GM23338 (cell line): ENCODE results near the gene ZACN. TPM values are rescaled to one million over a fixed set of nuclear protein-coding genes. Genes with fewer than 3 reads are reported as not detected.

Experiments
- ATAC-seq: fragments of 200-7000 bp; cut with Tn5 transposase; 3 replicates; pipeline ENCODE4 v1.9.1; 2020
- DNase-seq: peaks from one replicate; pipeline ENCODE4 v3.0.0-alpha.2; 2015; ENCODE audit warnings: low spot score
- H2AFZ ChIP-seq: fragments of 200-600 bp; sonication (generic); 2 replicates; pipeline ENCODE4 v1.8.0; 2016; ENCODE audit warnings: antibody characterized with exemption, mild to moderate bottlenecking, moderate library complexity
- H3F3A ChIP-seq: fragments of 200-600 bp; sonication (generic); replicated peaks from 2 replicates; pipeline ENCODE4 v1.8.0; 2017; ENCODE audit warnings: antibody characterized with exemption, mixed run types, low read depth
- H3K27ac ChIP-seq: fragments of 200-600 bp; sonication (generic); 2 replicates; pipeline ENCODE4 v1.6.1; 2016; ENCODE audit warnings: low read depth
- H3K27me3 ChIP-seq: fragments of 200-600 bp; sonication (generic); 2 replicates; pipeline ENCODE4 v1.8.0; 2016; ENCODE audit warnings: mild to moderate bottlenecking, mixed run types, moderate library complexity; ENCODE audit not compliant: insufficient read depth
- H3K36me3 ChIP-seq: fragments of 200-600 bp; sonication (generic); 2 replicates; pipeline ENCODE4 v1.8.0; 2016; ENCODE audit warnings: mild to moderate bottlenecking; ENCODE audit not compliant: insufficient read depth
- H3K4me1 ChIP-seq: fragments of 200-600 bp; sonication (generic); 2 replicates; pipeline ENCODE4 v1.8.0; 2016; ENCODE audit warnings: mild to moderate bottlenecking, moderate library complexity; ENCODE audit not compliant: insufficient read depth
- H3K4me2 ChIP-seq: fragments of 200-600 bp; sonication (generic); 2 replicates; pipeline ENCODE4 v1.7.1; 2017; ENCODE audit warnings: mixed run types
- H3K4me3 ChIP-seq: fragments of 200-600 bp; sonication (generic); 2 replicates; pipeline ENCODE4 v1.6.1; 2016; ENCODE audit warnings: mixed run types
- H3K79me2 ChIP-seq: fragments of 200-600 bp; sonication (generic); replicated peaks from 2 replicates; pipeline ENCODE4 v1.8.0; 2017; ENCODE audit warnings: mild to moderate bottlenecking; ENCODE audit not compliant: insufficient read depth
- H3K9me2 ChIP-seq: fragments of 200-600 bp; sonication (generic); 2 replicates; pipeline ENCODE4 v1.8.0; 2017; ENCODE audit not compliant: insufficient read depth
- H4K20me1 ChIP-seq: fragments of 200-600 bp; sonication (generic); replicated peaks from 2 replicates; pipeline ENCODE4 v1.8.0; 2017; ENCODE audit warnings: mild to moderate bottlenecking; ENCODE audit not compliant: insufficient read depth
- H3K27ac Mint-ChIP-seq: 2 replicates; pipeline ENCODE4 v1.8.0; 2020; ENCODE audit warnings: inconsistent platforms, mild to moderate bottlenecking, moderate library complexity, mixed read lengths
- H3K27me3 Mint-ChIP-seq: 3 replicates; pipeline ENCODE4 v1.8.0; 2022; ENCODE audit warnings: low read depth, mild to moderate bottlenecking, moderate library complexity, mixed read lengths, inconsistent platforms; ENCODE audit not compliant: insufficient read depth, poor library complexity
- H3K36me3 Mint-ChIP-seq: 3 replicates; pipeline ENCODE4 v1.8.0; 2021; ENCODE audit warnings: low read depth, mild to moderate bottlenecking, inconsistent platforms, moderate library complexity, mixed read lengths
- H3K4me1 Mint-ChIP-seq: 3 replicates; pipeline ENCODE4 v1.8.0; 2020; ENCODE audit warnings: mild to moderate bottlenecking, inconsistent platforms, mixed read lengths
- H3K4me3 Mint-ChIP-seq: 3 replicates; pipeline ENCODE4 v1.8.0; 2021; ENCODE audit warnings: moderate library complexity, mild to moderate bottlenecking, inconsistent platforms, mixed read lengths
- H3K9me3 Mint-ChIP-seq: 3 replicates; pipeline ENCODE4 v1.8.0; 2020; ENCODE audit warnings: moderate library complexity, mild to moderate bottlenecking, inconsistent platforms, mixed read lengths
- CREB1 ChIP-seq: fragments of 250-450 bp; sonication (Bioruptor Pico); IDR thresholded peaks from 2 replicates; pipeline ENCODE4 v1.5.0; 2020; ENCODE audit warnings: low read depth, mild to moderate bottlenecking, moderate library complexity
- EZH2 ChIP-seq: fragments of 200-600 bp; sonication (generic); IDR thresholded peaks from one replicate; pipeline ENCODE4 v1.8.0; 2017; ENCODE audit warnings: antibody characterized with exemption, mild to moderate bottlenecking, low read depth; ENCODE audit not compliant: unreplicated experiment
- EZH2phosphoT487 ChIP-seq: fragments of 200-600 bp; sonication (generic); IDR thresholded peaks from one replicate; pipeline ENCODE4 v1.8.1; 2018; ENCODE audit warnings: antibody characterized with exemption; ENCODE audit not compliant: unreplicated experiment
- JUNB ChIP-seq: IDR thresholded peaks from one replicate; pipeline ENCODE4 v1.6.1; 2016; ENCODE audit warnings: antibody characterized with exemption; ENCODE audit not compliant: unreplicated experiment
- NANOG ChIP-seq: IDR thresholded peaks from 2 replicates; pipeline ENCODE4 v1.6.1; 2016; ENCODE audit warnings: antibody characterized with exemption, borderline replicate concordance
- POLR2AphosphoS5 ChIP-seq: IDR thresholded peaks from 2 replicates; pipeline ENCODE4 v1.6.1; 2016; ENCODE audit warnings: antibody characterized with exemption, low read depth
- STAT1 ChIP-seq: IDR thresholded peaks from one replicate; pipeline ENCODE4 v1.6.1; 2016; ENCODE audit warnings: antibody characterized with exemption; ENCODE audit not compliant: unreplicated experiment
- ZNF114 ChIP-seq: fragments of 250-450 bp; sonication (Bioruptor Pico); IDR thresholded peaks from 2 replicates; pipeline ENCODE4 v1.5.0; 2020; ENCODE audit warnings: mild to moderate bottlenecking, moderate library complexity
- ZNF331 ChIP-seq: fragments of 250-450 bp; sonication (Bioruptor Pico); IDR thresholded peaks from 2 replicates; pipeline ENCODE4 v1.5.0; 2020; ENCODE audit warnings: low read depth, mild to moderate bottlenecking, moderate library complexity
- polyA plus RNA-seq: library from polyadenylated mRNA; unstranded; fragments of >200 nt; fragmentation: Nextera tagmentation; extraction: Ambion mirVana; gene quantifications from 2 replicates; pipeline ENCODE4 v1.2.1, GENCODE V29; 2016
- total RNA-seq: library from RNA; depleted of rRNA; stranded (reverse); fragments of >200 nt; shearing (Covaris generic); gene quantifications from 2 replicates; pipeline ENCODE4 v1.2.3, GENCODE V29; 2014
- TF ChIP-seq, protein P1 (sequence below): IDR thresholded peaks from one replicate; pipeline ENCODE4 v1.6.1; 2018; ENCODE audit warnings: antibody characterized with exemption; ENCODE audit not compliant: unreplicated experiment
- TF ChIP-seq, protein P2 (sequence below): IDR thresholded peaks from 2 replicates; pipeline ENCODE4 v1.6.1; 2016; ENCODE audit warnings: antibody characterized with exemption
- TF ChIP-seq, protein P3 (sequence below), 2 experiments: fragments of 200-600 bp in 1 of 2; sonication (generic) in 1 of 2; conservative IDR thresholded peaks; 2 replicates each; pipeline versions ENCODE4 v1.5.1 to v1.6.1; 2016 to 2017; ENCODE audit warnings: antibody characterized with exemption in 2 of 2, low read depth in 2 of 2, mild to moderate bottlenecking in 2 of 2, moderate library complexity in 1 of 2

Gene ZACN
- total and polyA plus RNA-seq, 2 experiments from 2014 or later, result 0.47 TPM; not detected in 1

DNA sequence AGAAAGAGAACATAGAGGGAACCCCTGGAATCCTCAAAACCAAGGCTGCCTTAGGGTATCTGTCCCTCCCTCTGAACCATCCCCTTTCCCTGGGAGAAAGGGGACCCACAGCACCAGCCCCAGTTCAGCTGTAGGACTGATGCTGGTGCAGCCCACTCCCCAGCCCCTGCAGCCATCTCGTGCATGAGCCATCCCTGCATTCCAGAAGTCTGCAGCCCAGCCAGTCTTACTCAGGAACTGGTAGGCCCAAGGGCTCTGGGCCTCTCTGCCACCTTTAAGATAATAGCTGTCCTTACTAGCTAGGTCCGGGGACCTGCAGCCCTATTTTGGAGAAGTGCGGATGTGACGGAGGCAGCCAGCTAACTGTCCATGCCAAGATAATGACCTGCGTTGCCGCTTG, 45.8 kb upstream of the ZACN start:
- Histone ChIP-seq H3F3A (peaks cover 15% of the 10 kb centered on the region), H3K79me2 (no peaks in the 10 kb centered on the region), H3K9me2 (no peaks in the 10 kb centered on the region), H3K27me3 (no peaks in the 10 kb centered on the region), H2AFZ (no peak overlapping the region), H3K4me1 (peaks cover 22% of the 10 kb centered on the region), H3K4me3 (no peak overlapping the region), H3K4me2 (no peak overlapping the region), H3K27ac (no peak overlapping the region), H3K36me3 (no peaks in the 10 kb centered on the region), H4K20me1 (no peaks in the 10 kb centered on the region; the same call in 1 of the 2 replicates)
- H3K9me3 Mint-ChIP-seq, result no peaks in the 10 kb centered on the region
- no peak for DNase-seq
- no peak overlapping the region for H3K4me3 Mint-ChIP-seq
- ATAC-seq, result no peak
- H3K36me3 Mint-ChIP-seq, result peaks cover 1% of the 10 kb centered on the region; the same call in 2 of the 3 replicates
- no peak overlapping the region for H3K27ac Mint-ChIP-seq
- TF ChIP-seq CREB1 (no peak), EZH2phosphoT487 (no peak), POLR2AphosphoS5 (no peak), STAT1 (no peak), JUNB (no peak), ZNF114 (no peak), EZH2 (no peak), NANOG (no peak), ZNF331 (CRISPR knock-in tag) (no peak)
- TF ChIP-seq, protein P1, sequence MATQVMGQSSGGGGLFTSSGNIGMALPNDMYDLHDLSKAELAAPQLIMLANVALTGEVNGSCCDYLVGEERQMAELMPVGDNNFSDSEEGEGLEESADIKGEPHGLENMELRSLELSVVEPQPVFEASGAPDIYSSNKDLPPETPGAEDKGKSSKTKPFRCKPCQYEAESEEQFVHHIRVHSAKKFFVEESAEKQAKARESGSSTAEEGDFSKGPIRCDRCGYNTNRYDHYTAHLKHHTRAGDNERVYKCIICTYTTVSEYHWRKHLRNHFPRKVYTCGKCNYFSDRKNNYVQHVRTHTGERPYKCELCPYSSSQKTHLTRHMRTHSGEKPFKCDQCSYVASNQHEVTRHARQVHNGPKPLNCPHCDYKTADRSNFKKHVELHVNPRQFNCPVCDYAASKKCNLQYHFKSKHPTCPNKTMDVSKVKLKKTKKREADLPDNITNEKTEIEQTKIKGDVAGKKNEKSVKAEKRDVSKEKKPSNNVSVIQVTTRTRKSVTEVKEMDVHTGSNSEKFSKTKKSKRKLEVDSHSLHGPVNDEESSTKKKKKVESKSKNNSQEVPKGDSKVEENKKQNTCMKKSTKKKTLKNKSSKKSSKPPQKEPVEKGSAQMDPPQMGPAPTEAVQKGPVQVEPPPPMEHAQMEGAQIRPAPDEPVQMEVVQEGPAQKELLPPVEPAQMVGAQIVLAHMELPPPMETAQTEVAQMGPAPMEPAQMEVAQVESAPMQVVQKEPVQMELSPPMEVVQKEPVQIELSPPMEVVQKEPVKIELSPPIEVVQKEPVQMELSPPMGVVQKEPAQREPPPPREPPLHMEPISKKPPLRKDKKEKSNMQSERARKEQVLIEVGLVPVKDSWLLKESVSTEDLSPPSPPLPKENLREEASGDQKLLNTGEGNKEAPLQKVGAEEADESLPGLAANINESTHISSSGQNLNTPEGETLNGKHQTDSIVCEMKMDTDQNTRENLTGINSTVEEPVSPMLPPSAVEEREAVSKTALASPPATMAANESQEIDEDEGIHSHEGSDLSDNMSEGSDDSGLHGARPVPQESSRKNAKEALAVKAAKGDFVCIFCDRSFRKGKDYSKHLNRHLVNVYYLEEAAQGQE, result no peak
- TF ChIP-seq, protein P2, sequence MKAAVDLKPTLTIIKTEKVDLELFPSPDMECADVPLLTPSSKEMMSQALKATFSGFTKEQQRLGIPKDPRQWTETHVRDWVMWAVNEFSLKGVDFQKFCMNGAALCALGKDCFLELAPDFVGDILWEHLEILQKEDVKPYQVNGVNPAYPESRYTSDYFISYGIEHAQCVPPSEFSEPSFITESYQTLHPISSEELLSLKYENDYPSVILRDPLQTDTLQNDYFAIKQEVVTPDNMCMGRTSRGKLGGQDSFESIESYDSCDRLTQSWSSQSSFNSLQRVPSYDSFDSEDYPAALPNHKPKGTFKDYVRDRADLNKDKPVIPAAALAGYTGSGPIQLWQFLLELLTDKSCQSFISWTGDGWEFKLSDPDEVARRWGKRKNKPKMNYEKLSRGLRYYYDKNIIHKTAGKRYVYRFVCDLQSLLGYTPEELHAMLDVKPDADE, result no peak
- TF ChIP-seq, protein P3, sequence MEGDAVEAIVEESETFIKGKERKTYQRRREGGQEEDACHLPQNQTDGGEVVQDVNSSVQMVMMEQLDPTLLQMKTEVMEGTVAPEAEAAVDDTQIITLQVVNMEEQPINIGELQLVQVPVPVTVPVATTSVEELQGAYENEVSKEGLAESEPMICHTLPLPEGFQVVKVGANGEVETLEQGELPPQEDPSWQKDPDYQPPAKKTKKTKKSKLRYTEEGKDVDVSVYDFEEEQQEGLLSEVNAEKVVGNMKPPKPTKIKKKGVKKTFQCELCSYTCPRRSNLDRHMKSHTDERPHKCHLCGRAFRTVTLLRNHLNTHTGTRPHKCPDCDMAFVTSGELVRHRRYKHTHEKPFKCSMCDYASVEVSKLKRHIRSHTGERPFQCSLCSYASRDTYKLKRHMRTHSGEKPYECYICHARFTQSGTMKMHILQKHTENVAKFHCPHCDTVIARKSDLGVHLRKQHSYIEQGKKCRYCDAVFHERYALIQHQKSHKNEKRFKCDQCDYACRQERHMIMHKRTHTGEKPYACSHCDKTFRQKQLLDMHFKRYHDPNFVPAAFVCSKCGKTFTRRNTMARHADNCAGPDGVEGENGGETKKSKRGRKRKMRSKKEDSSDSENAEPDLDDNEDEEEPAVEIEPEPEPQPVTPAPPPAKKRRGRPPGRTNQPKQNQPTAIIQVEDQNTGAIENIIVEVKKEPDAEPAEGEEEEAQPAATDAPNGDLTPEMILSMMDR (conservative IDR thresholded peaks at IDR 0.05; ENCODE audit: low read depth in 2 of 2), result no peak
- peaks cover 23% of the 10 kb centered on the region for H3K4me1 Mint-ChIP-seq
- H3K27me3 Mint-ChIP-seq, result peaks cover 14% of the 10 kb centered on the region
